Epithelial cell of proximal tubule (primary cell): ENCODE measurements around the gene GLRX3. TPM values are rescaled to one million over a fixed set of nuclear protein-coding genes. Genes with fewer than 3 reads are reported as not detected.

Source experiments
- DNase-seq: peaks from one replicate; pipeline ENCODE4 v3.0.0-alpha.2; 2011; ENCODE audit warnings: low read depth
- H3K4me3 ChIP-seq: 2 replicates; pipeline ENCODE4 v1.5.1; 2011; ENCODE audit warnings: low read depth, mild to moderate bottlenecking, low read length
- total RNA-seq: library from RNA; depleted of rRNA; stranded (reverse); fragments of >200 nt; gene quantifications from 2 replicates; pipeline ENCODE4 v1.2.3, GENCODE V29; 2015
- TF ChIP-seq, protein P1 (sequence below): conservative IDR thresholded peaks from 2 replicates; pipeline ENCODE4 v1.5.1; 2012; ENCODE audit warnings: low read depth, mild to moderate bottlenecking, low read length

The GLRX3 gene
- total RNA-seq, 1 donor from 2014 or later = 133 TPM

DNA sequence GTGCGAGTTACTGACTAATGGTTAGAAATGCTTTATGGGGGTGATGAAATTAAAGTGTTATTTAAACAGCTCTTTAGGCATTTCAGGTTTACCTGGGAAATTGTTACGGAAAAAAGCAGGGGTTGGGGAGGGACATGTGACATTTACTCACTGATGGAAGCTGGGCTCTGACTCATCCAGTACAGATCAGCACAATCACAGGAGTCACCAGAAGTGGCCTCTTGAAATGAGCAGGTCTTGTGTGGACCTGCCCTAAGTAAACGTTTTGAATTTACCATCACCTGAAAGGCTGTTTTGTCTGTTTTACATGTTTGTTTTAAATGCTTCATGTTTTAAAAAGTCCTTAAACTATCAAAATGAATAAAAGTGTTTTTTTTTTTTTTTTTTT, 2.3 kb downstream of the GLRX3 start:
- TF ChIP-seq, protein P1, sequence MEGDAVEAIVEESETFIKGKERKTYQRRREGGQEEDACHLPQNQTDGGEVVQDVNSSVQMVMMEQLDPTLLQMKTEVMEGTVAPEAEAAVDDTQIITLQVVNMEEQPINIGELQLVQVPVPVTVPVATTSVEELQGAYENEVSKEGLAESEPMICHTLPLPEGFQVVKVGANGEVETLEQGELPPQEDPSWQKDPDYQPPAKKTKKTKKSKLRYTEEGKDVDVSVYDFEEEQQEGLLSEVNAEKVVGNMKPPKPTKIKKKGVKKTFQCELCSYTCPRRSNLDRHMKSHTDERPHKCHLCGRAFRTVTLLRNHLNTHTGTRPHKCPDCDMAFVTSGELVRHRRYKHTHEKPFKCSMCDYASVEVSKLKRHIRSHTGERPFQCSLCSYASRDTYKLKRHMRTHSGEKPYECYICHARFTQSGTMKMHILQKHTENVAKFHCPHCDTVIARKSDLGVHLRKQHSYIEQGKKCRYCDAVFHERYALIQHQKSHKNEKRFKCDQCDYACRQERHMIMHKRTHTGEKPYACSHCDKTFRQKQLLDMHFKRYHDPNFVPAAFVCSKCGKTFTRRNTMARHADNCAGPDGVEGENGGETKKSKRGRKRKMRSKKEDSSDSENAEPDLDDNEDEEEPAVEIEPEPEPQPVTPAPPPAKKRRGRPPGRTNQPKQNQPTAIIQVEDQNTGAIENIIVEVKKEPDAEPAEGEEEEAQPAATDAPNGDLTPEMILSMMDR = no peak
- peak overlapping the region; percentile 85 for H3K4me3 ChIP-seq
- peak; percentile 63 for DNase-seq

DNA sequence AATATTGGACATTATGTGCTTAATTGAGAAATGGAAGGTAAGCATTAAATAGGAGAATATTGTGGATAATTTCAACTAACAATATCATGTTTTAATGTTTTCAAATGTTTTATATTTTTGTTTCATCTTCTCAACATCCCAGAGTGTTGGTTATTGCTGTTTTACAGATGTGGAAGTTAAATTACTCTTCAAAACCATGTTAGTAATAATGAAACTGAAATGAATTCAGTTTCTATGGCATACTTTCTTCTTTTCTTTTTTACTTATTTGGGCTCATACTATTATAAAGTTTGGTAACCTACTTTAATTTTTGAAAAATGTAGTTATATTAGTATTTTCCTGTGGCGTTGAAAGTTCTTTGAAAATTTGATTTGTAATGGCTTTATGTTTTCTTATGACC, 4.2 kb downstream of the GLRX3 start:
- TF ChIP-seq, protein P1 = no peak

DNA sequence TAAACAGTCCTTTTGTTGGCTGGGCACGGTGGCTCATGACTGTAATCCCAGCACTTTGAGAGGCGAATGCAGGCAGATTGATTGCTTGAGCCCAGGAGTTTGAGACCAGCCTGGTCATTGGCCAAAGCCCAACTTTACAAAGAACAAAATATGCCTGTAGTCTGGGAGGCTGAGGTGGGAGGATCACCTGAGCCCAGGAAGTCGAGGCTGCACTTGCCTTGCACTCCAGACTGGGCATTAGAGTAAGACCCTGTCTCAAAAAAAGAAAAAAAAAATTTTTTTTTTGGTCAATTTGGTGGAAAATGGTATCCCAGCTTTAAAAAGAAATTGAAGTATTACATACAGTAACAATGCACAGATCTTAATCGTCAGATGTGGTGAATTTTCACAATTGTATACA, 4.8 kb downstream of the GLRX3 start:
- TF ChIP-seq, protein P1 = no peak
- DNase-seq = no peak
- no peak overlapping the region for H3K4me3 ChIP-seq

More for the DNA sequence above, 4.2 kb downstream of the GLRX3 start:
- H3K4me3 ChIP-seq = no peak overlapping the region
- DNase-seq = no peak

DNA sequence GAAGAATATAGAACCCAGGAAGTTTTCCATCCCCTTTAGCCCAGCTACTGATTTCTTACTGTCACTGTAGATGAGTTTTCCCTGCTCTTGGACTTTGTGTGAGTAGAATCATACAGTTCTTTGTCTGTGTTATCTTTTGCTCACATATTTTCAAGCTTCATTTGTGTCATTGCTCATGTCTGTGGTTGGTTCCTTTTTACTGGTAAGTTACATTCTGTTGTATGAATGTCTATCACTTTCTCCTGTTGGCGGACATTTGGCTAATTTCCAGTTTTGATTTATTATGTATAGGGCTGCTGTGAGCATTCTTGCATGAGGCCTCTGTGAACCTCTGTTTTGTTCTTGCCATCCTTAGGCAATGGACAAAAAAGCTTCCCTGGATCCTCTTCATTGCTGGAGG, 5.3 kb downstream of the GLRX3 start:
- H3K4me3 ChIP-seq = no peak overlapping the region
- no peak for DNase-seq
- TF ChIP-seq, protein P1 = no peak

DNA sequence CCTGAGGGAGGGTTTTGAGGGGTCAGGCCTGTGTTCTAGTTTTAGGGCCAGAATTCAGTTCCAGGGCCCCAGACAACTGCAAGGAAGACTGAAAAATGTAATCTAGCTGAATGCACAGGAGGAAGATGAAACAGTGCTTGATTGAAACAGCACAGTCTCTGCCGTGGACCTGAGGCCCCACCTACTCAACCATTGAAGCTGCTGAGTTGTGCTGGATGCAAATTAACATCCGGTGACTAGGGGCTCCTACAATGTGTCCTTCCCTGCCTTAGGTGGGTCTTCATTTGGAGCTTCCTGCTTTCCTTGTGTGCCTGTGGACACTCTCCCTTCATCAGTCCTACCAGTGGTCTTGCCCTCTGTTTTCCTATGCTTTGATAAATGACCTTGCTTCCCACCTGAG, 5.7 kb downstream of the GLRX3 start:
- TF ChIP-seq, protein P1 = no peak
- DNase-seq = no peak
- no peak overlapping the region for H3K4me3 ChIP-seq

DNA sequence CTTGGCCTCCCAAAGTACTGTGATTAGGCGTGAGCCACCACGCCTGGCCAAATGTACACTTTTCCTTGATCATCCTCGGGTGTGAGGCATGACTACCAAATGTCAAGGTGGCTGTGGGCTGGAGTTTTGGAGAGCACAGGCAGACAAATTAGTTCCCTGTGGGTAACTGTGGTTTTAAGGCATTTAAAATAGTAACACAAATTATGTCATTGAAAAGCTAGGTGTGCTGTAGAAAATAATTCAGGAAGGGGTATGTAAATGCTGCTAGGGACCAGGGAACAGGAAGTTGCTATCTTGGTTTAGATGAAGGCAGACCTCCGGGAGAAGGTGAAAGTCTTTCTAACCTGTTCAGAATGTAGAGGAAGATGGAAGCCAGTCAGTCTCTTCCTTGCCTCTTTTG, 9.9 kb downstream of the GLRX3 start:
- TF ChIP-seq, protein P1 = no peak
- no peak overlapping the region for H3K4me3 ChIP-seq
- DNase-seq = no peak

DNA sequence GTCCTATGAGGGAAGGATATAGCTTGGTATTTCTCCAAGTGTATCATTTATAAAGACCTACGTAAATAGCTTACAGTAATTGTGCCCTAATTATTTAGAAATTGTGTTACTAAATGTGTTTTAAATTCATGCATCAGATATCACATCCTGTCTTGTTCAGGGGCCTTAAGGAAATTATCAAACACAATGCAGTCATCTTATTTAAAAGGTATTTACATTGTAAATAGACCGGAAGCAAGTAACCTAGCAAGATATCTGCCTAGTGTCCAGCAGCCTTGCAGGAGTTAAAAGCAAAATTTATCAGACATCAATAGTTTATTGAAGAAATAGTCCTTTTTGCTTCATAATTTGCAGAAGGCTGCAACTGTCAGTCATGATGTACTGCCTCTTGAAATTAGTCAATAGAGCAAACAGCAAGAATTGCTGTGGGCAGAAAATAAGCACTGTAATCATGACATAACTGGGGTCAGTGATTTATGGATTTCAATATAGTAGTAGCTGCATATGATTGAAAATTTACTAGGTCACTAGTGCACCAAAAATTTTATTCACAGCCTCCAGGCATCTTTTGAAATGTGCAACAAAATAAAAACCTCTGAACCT, 23.1 kb downstream of the GLRX3 start:
- TF ChIP-seq, protein P1 = no peak
- DNase-seq = no peak
- H3K4me3 ChIP-seq = no peak overlapping the region
